HG02884 (cell line): ENCODE data around the gene NCLN.
A peak's percentile ranks its signal among the peaks of the same experiment; 100 is the strongest.

Experiments
- ATAC-seq: cut with Tn5 transposase; IDR thresholded peaks from one replicate; pipeline ENCODE4 v1.9.1; 2021; ENCODE audit warnings: mild to moderate bottlenecking, moderate library complexity; ENCODE audit not compliant: unreplicated experiment

The NCLN gene, protein sequence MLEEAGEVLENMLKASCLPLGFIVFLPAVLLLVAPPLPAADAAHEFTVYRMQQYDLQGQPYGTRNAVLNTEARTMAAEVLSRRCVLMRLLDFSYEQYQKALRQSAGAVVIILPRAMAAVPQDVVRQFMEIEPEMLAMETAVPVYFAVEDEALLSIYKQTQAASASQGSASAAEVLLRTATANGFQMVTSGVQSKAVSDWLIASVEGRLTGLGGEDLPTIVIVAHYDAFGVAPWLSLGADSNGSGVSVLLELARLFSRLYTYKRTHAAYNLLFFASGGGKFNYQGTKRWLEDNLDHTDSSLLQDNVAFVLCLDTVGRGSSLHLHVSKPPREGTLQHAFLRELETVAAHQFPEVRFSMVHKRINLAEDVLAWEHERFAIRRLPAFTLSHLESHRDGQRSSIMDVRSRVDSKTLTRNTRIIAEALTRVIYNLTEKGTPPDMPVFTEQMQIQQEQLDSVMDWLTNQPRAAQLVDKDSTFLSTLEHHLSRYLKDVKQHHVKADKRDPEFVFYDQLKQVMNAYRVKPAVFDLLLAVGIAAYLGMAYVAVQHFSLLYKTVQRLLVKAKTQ

DNA sequence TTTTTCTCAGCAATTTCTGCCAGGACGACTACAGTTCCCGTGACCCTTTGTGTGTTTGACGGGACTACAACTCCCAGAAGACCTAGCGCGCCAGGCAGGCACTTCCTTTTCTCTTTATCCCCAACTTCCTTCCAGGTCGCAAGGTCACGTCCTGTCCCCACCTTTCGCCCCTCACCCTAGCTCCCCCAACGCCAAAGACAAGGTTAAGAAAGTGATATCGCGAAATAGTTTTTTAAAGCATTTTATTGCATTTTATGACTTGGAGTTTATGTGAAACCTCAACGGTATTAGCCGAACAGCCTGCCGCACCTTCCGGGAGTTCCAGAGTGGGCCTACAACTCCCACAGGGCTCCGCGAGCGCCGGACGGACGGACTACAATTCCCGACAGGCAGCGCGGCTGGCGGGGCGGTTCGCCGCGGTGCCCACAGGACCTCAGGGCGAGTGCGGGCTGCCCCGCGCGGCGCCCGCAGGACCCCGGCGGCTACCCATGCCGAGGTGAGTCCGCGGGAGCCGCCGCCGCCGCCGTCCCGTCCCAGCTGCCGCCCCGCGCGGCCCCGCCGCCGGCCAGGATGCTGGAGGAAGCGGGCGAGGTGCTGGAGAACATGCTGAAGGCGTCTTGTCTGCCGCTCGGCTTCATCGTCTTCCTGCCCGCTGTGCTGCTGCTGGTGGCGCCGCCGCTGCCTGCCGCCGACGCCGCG lies at the start of gene NCLN:
NCLN (plus strand) TSS at position 470 of the 699 bp plus-strand sequence; CDS start at position 571, 101 bp downstream.
- peak; percentile 71 for ATAC-seq

DNA sequence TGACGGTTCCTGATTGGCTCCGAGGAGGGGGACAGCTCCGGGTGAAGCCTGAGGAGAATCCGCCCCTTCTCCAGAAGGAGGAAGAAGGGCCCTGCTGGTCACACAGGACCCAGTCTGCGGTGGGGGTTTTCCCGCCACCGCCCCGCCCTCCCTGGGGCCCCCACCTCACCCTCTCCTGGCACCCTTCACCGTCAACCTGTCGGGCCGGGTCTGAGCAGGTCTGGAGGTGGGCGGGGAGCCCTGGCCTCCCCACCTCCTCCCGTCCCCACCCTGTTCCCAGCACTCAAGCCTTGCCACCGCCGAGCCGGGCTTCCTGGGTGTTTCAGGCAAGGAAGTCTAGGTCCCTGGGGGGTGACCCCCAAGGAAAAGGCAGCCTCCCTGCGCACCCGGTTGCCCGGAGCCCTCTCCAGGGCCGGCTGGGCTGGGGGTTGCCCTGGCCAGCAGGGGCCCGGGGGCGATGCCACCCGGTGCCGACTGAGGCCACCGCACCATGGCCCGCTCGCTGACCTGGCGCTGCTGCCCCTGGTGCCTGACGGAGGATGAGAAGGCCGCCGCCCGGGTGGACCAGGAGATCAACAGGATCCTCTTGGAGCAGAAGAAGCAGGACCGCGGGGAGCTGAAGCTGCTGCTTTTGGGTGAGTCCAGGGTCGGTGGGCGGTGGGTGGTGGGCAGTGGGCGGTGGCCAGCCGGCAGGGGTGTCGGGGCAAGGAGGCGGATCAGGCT lies 49.6 kb upstream of the NCLN start, which contains the start of gene GNA15:
GNA15 (plus strand) TSS at position 73 of the 723 bp plus-strand sequence; CDS start at position 491, 418 bp downstream.
- no peak for ATAC-seq

DNA sequence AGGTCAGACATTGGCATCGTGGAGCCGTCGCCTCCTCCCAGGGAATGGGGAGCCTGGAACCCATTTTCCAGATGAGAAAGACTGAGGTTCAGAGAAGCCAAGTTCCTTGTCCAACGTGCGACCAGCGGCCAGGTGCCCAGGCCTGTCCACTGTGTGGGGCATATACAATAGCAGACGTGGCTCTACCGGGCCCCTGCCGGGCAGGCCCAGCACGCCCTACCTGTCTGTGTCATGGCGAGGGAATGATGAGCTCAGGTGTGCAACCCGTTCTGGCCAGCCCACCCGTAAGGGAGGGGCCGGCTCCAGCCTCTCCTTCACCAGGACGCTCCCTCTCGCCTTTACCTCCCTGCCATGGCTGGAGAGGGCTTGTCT lies 49.1 kb upstream of the NCLN start:
- ATAC-seq, result no peak

DNA sequence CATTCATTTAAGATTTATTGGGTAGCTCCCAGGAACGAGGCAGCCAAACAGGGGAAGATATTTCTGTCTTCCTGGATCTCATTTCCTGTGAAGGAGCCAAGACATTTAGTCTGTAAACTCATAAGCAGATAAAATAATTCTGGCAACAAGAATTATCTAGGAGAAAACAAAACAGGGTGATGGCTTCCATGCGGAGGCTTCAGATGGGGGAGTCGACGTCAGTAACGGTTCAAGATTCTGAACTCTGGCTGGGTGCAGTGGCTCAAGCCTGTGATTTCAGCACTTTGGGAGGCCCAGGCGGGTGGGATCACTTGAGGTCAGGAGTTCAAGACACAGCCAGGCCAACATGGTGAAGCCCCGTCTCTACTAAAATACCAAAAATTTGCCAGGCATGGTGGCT lies 48.6 kb upstream of the NCLN start:
- ATAC-seq, result no peak

DNA sequence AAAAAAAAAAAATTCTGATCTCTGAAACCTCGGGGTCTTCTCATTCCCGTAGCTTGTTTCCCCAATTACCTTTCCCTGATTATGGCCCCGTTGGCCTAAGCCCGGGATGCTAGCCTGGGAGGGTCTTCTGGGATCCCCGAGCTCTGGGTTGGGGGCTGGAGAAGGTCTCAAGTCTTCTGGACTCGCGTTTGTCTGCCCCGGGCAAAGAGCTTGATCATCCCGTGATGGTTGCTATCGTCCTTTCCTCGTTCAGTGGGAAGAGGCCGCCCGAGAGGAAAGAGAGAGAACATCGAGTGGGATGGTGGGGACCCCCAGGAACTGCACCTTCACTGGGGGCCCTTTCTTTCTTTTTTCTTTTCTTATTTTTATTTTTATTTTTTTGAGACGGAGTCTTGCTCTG lies 47.5 kb upstream of the NCLN start:
- ATAC-seq, result no peak

DNA sequence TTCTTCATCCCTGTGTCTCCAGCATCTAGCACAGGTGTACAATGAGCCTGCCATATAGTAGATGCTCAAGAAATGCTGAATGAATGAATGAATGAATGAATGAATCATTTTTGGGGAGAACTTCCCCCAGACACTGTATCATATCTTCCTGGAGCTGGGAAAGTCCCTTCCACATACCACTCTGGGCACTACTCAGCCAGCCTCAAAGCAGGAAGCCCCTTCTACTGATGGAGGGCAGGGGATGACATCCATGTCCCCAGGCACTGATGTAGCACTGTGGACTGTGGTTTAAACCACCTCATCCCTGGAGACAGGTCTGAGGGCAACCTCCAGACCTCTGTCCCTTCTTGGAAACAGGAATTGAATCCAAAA lies 45.1 kb upstream of the NCLN start:
- no peak for ATAC-seq

DNA sequence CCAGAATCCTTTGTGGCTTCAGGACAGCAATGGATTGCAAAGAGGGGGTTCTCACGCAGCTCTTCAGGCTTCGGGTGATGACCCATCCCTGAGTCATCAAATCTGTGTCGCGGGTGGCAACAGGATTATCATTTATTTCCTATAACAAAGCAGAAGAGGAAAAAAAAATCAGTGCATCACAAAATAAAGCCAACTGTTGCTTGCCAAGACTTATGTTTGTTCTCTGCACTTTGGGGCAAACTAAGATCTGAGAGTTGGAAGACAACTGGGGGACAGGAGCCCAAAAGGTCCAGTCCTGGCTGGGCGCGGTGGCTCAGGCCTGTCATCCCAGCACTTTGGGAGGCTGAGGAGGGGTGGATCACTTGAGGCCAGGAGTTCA lies 43.4 kb upstream of the NCLN start:
- no peak for ATAC-seq

DNA sequence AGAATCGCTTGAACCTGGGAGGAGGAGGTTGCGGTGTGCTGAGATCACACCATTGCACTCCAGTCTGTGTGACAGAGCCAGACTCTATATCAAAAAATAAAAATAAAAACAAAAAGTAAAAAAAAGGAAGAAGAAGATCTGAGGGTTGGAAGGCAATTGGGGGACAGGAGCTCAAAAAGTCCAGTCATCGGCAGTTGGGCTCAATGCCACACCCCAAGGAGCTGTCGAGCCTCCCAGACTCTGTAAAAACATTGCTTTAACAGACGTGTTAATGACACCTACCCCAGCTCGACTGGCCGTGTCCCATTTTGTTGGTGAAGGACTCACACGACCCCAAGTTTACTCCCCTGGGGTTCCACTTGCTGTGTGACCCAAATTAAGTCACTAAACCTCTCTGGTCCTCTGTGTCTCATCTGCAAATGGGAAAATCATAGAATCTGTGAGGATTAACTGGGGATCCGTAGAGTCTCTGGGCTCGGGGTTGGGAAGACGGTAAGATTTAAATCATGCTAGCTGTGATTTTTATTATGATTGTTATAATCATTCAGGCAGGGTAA lies 42.9 kb upstream of the NCLN start:
- ATAC-seq, result no peak

DNA sequence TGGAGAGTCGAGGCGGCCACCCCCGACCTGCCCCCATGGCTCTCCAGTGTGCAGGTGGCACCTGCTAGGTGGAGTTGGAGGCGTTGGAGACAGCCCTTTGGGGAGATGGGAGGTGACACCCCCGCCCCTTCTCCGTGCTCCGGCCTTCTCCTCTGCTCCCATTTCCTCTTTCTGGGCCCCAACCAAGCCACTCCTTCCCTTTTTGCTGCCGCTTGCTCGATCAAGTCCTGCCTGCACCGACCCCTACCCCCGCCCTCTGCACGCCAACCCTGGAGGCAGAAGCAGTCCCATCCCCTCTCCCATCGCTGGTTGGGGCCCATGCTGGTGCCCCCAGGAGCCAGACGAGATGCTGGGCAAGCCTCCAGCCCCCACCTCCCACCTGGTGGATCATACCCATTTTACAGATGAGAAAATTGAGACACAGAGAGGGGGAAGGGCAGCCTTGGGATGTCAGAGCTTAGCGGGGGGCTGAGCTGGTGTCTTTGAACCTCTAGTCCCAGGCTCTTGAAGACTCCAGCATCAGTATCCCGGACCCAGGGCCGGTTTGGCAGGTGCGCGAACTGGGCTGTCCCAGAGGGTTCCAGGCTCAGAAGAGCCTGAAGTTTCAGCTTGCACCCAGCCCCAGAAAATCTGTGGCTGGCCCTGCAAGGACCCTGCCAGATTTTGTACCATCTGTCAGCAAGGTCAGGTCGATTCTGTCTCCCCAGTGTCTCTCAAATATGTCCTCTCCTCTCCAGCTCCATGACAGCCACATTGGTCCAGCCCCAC lies 39.6 kb upstream of the NCLN start:
- no peak for ATAC-seq

DNA sequence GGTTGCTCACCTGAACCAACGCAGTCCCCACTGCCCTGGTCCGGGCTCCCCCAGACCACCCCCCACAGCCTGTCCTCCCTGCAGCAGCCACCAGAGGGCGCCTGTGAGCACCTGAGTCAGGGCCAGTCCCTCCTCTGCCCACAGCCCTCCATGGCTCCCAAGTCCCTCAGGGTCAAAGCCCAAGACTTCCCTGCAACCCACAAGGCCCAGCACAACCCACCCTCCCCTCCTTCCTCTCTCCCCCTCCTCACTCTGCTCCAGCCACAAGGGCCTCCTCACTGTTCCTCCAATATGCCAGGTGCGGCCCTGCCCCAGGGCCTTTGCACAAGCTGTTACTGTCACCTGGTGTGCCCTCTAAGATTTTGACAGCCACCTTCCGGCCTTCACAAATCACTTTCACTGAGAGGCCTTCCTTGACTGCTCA lies 39.0 kb upstream of the NCLN start:
- no peak for ATAC-seq

DNA sequence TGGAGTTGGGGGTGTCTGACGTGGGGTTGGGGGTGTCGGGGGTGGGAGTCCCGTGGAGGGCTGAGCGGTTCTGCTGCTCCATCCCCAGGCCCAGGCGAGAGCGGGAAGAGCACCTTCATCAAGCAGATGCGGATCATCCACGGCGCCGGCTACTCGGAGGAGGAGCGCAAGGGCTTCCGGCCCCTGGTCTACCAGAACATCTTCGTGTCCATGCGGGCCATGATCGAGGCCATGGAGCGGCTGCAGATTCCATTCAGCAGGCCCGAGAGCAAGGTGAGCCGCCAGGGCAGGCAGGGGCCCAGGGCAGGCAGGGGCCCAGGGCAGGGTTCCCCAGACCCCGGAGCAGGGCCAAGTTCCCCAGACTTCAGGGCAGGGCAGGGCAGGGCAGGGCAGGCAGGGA lies 37.2 kb upstream of the NCLN start:
- no peak for ATAC-seq

DNA sequence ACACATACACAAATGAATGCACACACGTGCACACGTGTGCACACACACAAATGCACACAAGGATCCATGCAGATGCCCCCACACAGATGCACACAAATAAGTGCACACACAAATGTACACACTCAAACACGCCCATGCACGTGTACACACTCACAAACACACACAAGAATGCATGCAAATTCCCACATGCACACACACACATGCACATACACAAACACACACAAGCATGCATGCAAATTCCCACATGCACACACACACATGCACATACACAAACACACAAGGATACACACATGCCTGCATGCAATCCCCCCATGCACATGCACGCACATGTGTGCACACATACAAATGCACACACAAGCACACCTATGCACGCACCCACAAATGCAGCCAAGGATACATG lies 36.6 kb upstream of the NCLN start:
- ATAC-seq, result no peak

DNA sequence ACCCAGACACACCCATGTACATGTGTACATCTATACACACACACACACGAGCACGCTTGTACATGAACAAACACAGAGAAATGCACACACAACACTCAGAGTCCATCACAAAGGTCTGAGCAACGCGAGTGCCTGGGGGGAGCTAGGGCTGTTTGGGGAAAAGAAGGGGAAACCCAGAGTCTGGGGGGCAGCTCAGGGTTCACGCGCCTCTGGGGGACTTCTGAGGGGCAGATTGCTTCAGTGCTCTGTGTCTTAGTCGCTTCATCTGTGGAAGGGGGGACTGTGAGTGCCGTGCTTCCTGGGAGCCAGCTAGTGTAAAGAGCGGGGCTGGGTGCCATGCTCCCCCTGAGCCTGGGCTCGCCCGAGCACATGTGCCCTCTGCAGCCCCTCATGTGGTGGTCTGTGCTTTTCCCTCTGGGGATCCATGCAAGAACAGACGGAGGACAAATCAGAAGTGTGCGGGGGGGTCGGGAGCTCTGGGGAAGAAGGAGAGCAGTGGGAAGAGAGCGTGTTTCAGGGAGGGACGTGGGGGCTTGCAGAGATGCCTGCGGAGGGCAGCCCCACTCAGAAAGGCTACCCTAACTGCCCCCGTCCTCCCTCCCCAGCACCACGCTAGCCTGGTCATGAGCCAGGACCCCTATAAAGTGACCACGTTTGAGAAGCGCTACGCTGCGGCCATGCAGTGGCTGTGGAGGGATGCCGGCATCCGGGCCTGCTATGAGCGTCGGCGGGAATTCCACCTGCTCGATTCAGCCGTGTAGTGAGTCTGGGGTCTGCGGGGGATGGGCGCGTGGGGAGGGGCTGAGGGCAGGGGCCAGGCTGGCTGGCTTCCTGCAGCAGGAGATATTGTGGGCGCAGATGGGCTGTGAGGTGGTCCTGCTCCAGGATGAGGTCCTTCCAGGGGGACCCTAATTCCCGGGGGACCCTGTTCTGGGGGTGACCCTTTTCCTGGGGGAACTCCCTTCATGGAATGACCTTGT lies 35.9 kb upstream of the NCLN start:
- ATAC-seq, result no peak

DNA sequence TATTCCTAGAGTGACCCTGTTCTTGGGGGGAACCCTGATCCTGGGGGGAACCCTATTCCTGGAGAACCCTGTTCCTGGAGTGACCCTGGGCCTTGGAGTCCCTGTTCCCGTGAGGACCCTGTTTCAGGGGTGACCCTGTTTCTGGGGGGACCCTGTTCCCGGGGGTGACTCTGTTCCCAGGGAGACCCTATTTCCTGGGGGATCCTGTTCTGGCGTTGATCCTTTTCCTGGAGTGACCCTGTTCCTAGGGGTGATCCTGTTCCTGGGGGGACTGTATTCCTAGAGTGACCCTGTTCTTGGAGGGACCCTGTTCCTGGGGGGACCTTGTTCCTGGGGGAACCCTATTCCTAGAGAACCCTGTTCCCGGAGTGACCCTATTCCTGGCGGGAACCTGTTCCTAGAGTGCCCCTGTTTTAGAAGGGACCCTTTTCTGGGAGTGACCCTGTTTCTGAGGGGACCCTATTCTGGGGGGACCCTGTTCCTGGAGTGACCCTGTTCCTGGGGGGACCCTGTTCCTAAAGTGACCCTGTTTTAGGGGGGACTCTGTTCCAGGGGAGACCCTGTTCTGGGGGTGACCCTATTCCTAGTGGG lies 34.9 kb upstream of the NCLN start:
- ATAC-seq, result no peak

DNA sequence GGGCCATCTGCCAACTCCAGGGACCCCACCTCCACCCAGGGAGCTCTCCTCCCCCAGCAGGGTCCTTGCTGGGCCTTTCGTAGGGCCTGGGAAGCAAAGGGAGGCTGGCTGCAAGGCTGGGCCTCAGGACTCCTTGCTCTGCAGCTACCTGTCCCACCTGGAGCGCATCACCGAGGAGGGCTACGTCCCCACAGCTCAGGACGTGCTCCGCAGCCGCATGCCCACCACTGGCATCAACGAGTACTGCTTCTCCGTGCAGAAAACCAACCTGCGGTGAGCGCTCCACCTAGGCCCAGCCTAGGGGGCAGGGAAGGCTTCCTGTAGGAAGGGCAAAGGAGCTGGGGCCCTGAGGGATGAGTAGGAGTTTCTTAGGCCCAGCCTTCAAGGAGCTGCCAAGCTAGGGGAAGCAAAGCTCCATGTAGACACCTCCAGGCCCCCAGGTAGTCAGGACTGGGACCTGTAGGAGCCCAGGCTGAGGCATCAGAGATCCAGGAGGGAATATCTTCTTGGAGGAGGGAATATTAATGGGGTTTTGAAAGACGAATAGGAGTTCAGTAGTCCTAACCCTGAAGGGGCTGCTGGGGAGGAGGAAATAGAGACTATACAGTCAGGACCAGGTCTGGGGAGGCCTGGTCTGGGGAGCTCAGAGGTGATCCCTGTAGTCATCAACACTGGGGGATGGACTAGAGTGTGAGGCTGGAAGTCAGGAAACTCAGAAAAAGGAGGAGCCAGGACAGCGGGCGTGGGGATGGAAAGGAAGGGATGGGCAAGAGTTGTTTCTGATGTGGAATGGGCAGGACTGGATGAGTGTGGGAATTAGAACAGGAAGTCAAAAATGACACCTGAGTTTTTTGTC lies 33.9 kb upstream of the NCLN start:
- ATAC-seq, result no peak

DNA sequence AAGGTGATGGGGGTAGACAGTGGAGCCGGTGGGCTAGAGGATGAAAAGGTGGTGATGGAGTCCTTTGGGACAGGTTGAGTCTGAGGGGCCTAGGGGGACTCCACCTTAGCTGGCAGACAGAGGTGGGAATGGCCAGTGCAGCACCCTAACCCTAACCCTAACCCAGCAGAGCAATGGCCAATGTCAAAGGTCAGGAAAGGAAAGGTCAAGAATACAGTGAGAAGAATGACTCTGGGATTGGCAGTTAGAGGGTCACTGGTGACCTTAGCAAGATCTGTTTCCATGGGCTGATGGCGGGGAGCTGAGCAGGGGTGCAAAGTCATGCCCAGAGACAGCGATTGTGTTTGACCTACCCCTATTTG lies 33.3 kb upstream of the NCLN start:
- no peak for ATAC-seq

DNA sequence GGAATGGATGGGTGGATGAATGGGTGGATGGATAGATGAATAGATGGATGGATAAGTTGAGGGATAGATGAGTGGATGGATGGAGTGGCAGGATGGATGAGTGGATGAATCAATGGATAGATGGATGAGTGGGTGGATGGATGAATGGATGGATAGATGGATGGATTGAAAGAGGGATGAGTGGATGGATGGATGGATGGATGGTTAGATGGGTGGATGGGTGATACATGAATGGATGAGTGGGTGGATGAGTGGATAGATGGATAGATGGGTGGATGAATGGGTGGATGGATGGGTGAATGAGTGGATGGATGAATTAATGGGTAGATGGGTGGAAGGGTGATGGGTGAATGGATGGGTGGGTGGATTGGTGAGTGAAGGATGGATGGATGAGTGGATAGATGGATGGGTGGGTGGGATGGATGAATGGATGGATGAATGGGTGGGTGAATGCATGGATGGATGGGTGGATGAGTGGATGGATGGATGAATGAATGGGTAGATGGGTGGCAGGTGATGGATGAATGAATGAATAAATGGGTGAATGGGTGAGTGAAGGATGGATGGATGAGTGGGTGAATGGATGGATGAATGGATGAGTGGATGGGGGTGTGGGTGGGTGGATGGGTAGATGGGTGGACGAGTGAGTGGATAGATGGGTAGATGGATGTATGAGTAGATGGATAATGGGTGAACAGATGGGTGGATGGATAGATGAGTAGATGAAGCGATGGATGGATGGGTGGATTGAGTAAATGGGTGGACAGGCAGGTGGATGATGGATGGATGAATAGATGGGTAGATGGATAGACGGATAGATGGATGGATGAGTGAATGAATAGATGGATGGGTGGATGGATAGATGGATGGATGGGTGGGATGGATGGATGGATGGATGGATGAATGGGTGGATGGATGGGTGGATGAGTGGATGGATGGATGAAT lies 32.2 kb upstream of the NCLN start:
- ATAC-seq, result no peak
